ENCODE data around the gene FBXL12. TPM values are rescaled to one million over a fixed set of nuclear protein-coding genes. Genes with fewer than 3 reads are reported as not detected.

The FBXL12 gene
- total RNA-seq, 1 experiment from 2014 or later = 21.9 TPM

- CTCF ChIA-PET = no interaction called here
- Histone ChIP-seq H3K4me3 (replicated peaks in 1 of 2; ENCODE audit: low read depth in 1 of 2, low read length in 2 of 2) (peak overlapping the region; percentile 45 to 58), H3K9me2 (ENCODE audit: insufficient read depth) (no peaks in the 10 kb centered on the region), H4K20me1 (ENCODE audit: insufficient read depth) (no peaks in the 10 kb centered on the region), H3K27me3 (ENCODE audit: insufficient read depth, low read length) (no peaks in the 10 kb centered on the region), H3K79me2 (ENCODE audit: insufficient read depth, low read length) (no peaks in the 10 kb centered on the region), H3K9me3 (ENCODE audit: control insufficient read depth in 1 of 2, insufficient read depth in 1 of 2, low read depth in 1 of 2, low read length in 2 of 2) (peaks cover 0 to 5% of the 10 kb centered on the region in 2 experiments; a peak in 1 of 4 replicates), H2AFZ (ENCODE audit: low read depth, low read length, poor library complexity, severe bottlenecking) (no peak overlapping the region), H3K27ac (ENCODE audit: low read depth, low read length) (peak overlapping the region; percentile 48; the same call in 1 of the 2 replicates), H3K9ac (ENCODE audit: low read length) (no peak overlapping the region), H3K4me2 (ENCODE audit: low read length) (peak overlapping the region; percentile 83), H3K4me1 (ENCODE audit: control insufficient read depth in 1 of 2, insufficient read depth in 2 of 2, low read length in 2 of 2) (peaks cover 2 to 7% of the 10 kb centered on the region in 2 experiments; a peak in 2 of 4 replicates), H3K36me3 (ENCODE audit: control insufficient read depth in 1 of 2, insufficient read depth in 2 of 2, low read length in 2 of 2) (no peaks in the 10 kb centered on the region)
- RAD21 ChIA-PET (ENCODE audit: low non-redundant PET in 1 of 2, low total read pairs in 2 of 2, uncharacterized antibody in 2 of 2, unreplicated experiment in 2 of 2) = no interaction called here
- intact Hi-C loops (cut with micrococcal nuclease) = no loop called here
- POLR2A ChIA-PET = no interaction called here
- BruUV-seq (replicated peaks) = no TSS peak
- DNase-seq (ENCODE audit: low read depth, low spot score) = no peak
- no peak for ATAC-seq
- no peak for TF ChIP-seq JUND (IDR thresholded peaks at IDR 0.05)
- TF ChIP-seq CTCF (IDR thresholded peaks at IDR 0.05 in 2 of 3, conservative IDR thresholded peaks at IDR 0.05 in 1 of 3; ENCODE audit: borderline replicate concordance in 1 of 3, insufficient read depth in 1 of 3, low read depth in 2 of 3, low read length in 2 of 3) = no peak
- no peak for TF ChIP-seq YY1 (IDR thresholded peaks at IDR 0.05; ENCODE audit: extremely low read depth, insufficient replicate concordance, low read depth, low read length)
- no peak for TF ChIP-seq MAX (IDR thresholded peaks at IDR 0.05)
- no peak for TF ChIP-seq SP1 (IDR thresholded peaks at IDR 0.05; ENCODE audit: low read depth)
- TF ChIP-seq CEBPB (IDR thresholded peaks at IDR 0.05; ENCODE audit: low read depth) = no peak
These were observed 32.5 kb downstream of the FBXL12 start for GRCh38 chr19:9786342-9786741.

All from HCT116 (cell line).